ENCODE measurements around the gene NPBWR2. TPM values are rescaled to one million over a fixed set of nuclear protein-coding genes. Genes with fewer than 3 reads are reported as not detected.

The NPBWR2 gene
- total and polyA plus RNA-seq, 4 donors = not detected

- Histone ChIP-seq H3K36me3 (ENCODE audit: control insufficient read depth in 4 of 4, insufficient read depth in 3 of 4, low read depth in 1 of 4, low read length in 3 of 4) (no peaks in the 10 kb centered on the region), H3K9me3 (ENCODE audit: control insufficient read depth in 4 of 4, low read length in 3 of 4) (no peaks in the 10 kb centered on the region), H3K4me1 (ENCODE audit: control insufficient read depth in 4 of 4, insufficient read depth in 4 of 4, low read length in 3 of 4) (no peaks in the 10 kb centered on the region), H3K4me3 (ENCODE audit: low read depth in 1 of 3, low read length in 3 of 3) (no peak overlapping the region), H3K27ac (ENCODE audit: low read depth in 1 of 2, low read length in 2 of 2) (no peak overlapping the region), H3K27me3 (ENCODE audit: control insufficient read depth in 4 of 4, insufficient read depth in 4 of 4, low read length in 3 of 4) (no peaks in the 10 kb centered on the region), H3K9ac (ENCODE audit: low read depth in 1 of 2, low read length in 2 of 2) (no peak overlapping the region)
- TF ChIP-seq RXRA (IDR thresholded peaks at IDR 0.05) = no peak
- TF ChIP-seq YY1 (IDR thresholded peaks at IDR 0.05) = no peak
- TF ChIP-seq EGR1 (IDR thresholded peaks at IDR 0.05; ENCODE audit: low read depth in 2 of 2) = no peak
- no peak for TF ChIP-seq TAF1 (conservative IDR thresholded peaks at IDR 0.05)
- TF ChIP-seq FOXA1 (IDR thresholded peaks at IDR 0.05) = no peak
- no peak for TF ChIP-seq NR2F2 (IDR thresholded peaks at IDR 0.05)
- no peak for TF ChIP-seq REST (IDR thresholded peaks at IDR 0.05)
- TF ChIP-seq RAD21 (IDR thresholded peaks at IDR 0.05) = no peak
- TF ChIP-seq SP1 (IDR thresholded peaks at IDR 0.05) = no peak
- no peak for TF ChIP-seq FOXA2 (IDR thresholded peaks at IDR 0.05)
- WGBS = 80% methylated on average over 13 of the region's 13 CpGs
- DNase-seq (ENCODE audit: low spot score) = no peak
Measured at GRCh38 chr20:64150756-64151632, 43.6 kb upstream of the NPBWR2 start.

GRCh38 chr20:64149809-64150560 is 42.6 kb upstream of the NPBWR2 start:
- Histone ChIP-seq H3K4me1 (ENCODE audit: control insufficient read depth in 4 of 4, insufficient read depth in 4 of 4, low read length in 3 of 4) (no peaks in the 10 kb centered on the region), H3K27me3 (ENCODE audit: control insufficient read depth in 4 of 4, insufficient read depth in 4 of 4, low read length in 3 of 4) (no peaks in the 10 kb centered on the region), H3K4me3 (ENCODE audit: low read depth in 1 of 3, low read length in 3 of 3) (no peak overlapping the region), H3K9me3 (ENCODE audit: control insufficient read depth in 4 of 4, low read length in 3 of 4) (peaks cover 0 to 5% (median 3%) of the 10 kb centered on the region in 4 donors), H3K36me3 (ENCODE audit: control insufficient read depth in 4 of 4, insufficient read depth in 3 of 4, low read depth in 1 of 4, low read length in 3 of 4) (no peaks in the 10 kb centered on the region), H3K9ac (ENCODE audit: low read depth in 1 of 2, low read length in 2 of 2) (no peak overlapping the region), H3K27ac (ENCODE audit: low read depth in 1 of 2, low read length in 2 of 2) (no peak overlapping the region)
- TF ChIP-seq GABPA (IDR thresholded peaks at IDR 0.05 in 1 of 2, conservative IDR thresholded peaks at IDR 0.05 in 1 of 2) (no peak), ZBTB33 (IDR thresholded peaks at IDR 0.05) (no peak)
- WGBS = 91% methylated on average over 26 of the region's 26 CpGs
- no peak for DNase-seq (ENCODE audit: low spot score)

All from liver (tissue), 9 donors.